ENCODE measurements around the gene ZNF280B.

DNA sequence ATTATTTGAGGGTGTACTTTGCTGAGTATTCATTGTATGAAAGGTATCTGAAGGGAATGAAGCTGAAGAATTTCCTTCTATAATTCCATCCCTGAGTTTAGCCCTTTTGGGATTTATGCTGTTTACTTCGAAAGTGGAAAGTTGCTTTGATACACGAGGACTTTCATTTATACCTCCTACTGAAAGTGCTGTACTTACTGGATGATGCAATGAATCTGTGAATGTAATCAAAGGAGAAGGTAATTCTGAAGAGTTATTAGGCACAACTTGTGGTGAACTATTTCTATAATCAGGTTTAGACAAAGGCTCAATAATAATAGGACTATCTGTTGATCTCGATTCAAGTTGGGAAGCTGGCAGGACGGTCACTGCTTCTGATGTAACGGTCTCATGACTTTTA lies 19.8 kb downstream of the ZNF280B start:
- TF ChIP-seq, protein P1, sequence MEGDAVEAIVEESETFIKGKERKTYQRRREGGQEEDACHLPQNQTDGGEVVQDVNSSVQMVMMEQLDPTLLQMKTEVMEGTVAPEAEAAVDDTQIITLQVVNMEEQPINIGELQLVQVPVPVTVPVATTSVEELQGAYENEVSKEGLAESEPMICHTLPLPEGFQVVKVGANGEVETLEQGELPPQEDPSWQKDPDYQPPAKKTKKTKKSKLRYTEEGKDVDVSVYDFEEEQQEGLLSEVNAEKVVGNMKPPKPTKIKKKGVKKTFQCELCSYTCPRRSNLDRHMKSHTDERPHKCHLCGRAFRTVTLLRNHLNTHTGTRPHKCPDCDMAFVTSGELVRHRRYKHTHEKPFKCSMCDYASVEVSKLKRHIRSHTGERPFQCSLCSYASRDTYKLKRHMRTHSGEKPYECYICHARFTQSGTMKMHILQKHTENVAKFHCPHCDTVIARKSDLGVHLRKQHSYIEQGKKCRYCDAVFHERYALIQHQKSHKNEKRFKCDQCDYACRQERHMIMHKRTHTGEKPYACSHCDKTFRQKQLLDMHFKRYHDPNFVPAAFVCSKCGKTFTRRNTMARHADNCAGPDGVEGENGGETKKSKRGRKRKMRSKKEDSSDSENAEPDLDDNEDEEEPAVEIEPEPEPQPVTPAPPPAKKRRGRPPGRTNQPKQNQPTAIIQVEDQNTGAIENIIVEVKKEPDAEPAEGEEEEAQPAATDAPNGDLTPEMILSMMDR (conservative IDR thresholded peaks at IDR 0.05; ENCODE audit: low read length): no peak
- no peak for TF ChIP-seq EZH2phosphoT487 (IDR thresholded peaks at IDR 0.05; ENCODE audit: borderline replicate concordance, low read depth, low read length)

Measured in OCI-LY7 (cell line).